PC-9 (cell line): ENCODE data around the gene NECAB3. TPM values are rescaled to one million over a fixed set of nuclear protein-coding genes. Genes with fewer than 3 reads are reported as not detected.

ENCODE experiments used
- BruUV-seq: library from RNA; stranded (reverse); fragments of 400-500 nt; replicated peaks from 2 replicates; lab custom pipeline; 2021; lab: Mats Ljungman, UMichigan
- CTCF ChIA-PET: fragments of 300-600 bp; sonication (Branson Sonifier 250); formaldehyde crosslinking; loops from one replicate; lab custom pipeline; 2022; ENCODE audit warnings: antibody characterized with exemption; lab: Charles Lee
- POLR2A ChIA-PET: fragments of 300-600 bp; sonication (Branson Sonifier 250); formaldehyde crosslinking; loops from one replicate; lab custom pipeline; 2022; ENCODE audit warnings: antibody characterized with exemption; ENCODE audit not compliant: unreplicated experiment; lab: Charles Lee
- DNase-seq, 2 experiments: peaks; one replicate each; pipeline versions ENCODE4 v3.0.0 to v3.0.0-alpha.2; 2015 to 2022; ENCODE audit warnings: mixed read lengths in 1 of 2
- H2AFZ ChIP-seq: fragments of 200-600 bp; sonication (generic); 2 replicates; pipeline ENCODE4 v1.8.1; 2017; ENCODE audit warnings: antibody characterized with exemption
- H3F3A ChIP-seq: fragments of 200-600 bp; sonication (generic); 2 replicates; pipeline ENCODE4 v1.8.1; 2017; ENCODE audit warnings: antibody characterized with exemption, mild to moderate bottlenecking, low read depth; ENCODE audit not compliant: insufficient read depth
- H3K27ac ChIP-seq: fragments of 200-600 bp; sonication (generic); 2 replicates; pipeline ENCODE4 v1.6.1; 2016; ENCODE audit warnings: mixed run types
- H3K27me3 ChIP-seq: fragments of 200-600 bp; sonication (generic); 2 replicates; pipeline ENCODE4 v1.6.1; 2016; ENCODE audit warnings: low read depth, mixed run types; ENCODE audit not compliant: insufficient read depth
- H3K36me3 ChIP-seq: fragments of 200-600 bp; sonication (generic); 2 replicates; pipeline ENCODE4 v1.6.1; 2016; ENCODE audit warnings: low read depth, mixed run types
- H3K4me1 ChIP-seq: fragments of 200-600 bp; sonication (generic); replicated peaks from 2 replicates; pipeline ENCODE4 v1.6.1; 2016; ENCODE audit warnings: mixed run types; ENCODE audit not compliant: insufficient read depth
- H3K4me2 ChIP-seq: fragments of 200-600 bp; sonication (generic); 2 replicates; pipeline ENCODE4 v1.6.1; 2017; ENCODE audit warnings: mixed run types
- H3K4me3 ChIP-seq: fragments of 200-600 bp; sonication (generic); 2 replicates; pipeline ENCODE4 v1.6.1; 2016; ENCODE audit warnings: mixed run types
- H3K79me2 ChIP-seq: fragments of 200-600 bp; sonication (generic); 2 replicates; pipeline ENCODE4 v1.6.1; 2017; ENCODE audit warnings: low read depth, mixed run types
- H3K9me2 ChIP-seq: fragments of 200-600 bp; sonication (generic); 2 replicates; pipeline ENCODE4 v1.8.1; 2017; ENCODE audit warnings: mild to moderate bottlenecking; ENCODE audit not compliant: insufficient read depth
- H3K9me3 ChIP-seq: fragments of 200-600 bp; sonication (generic); 2 replicates; pipeline ENCODE4 v1.8.1; 2016; ENCODE audit warnings: low read depth; ENCODE audit not compliant: insufficient read depth
- H4K20me1 ChIP-seq: fragments of 200-600 bp; sonication (generic); 2 replicates; pipeline ENCODE4 v1.8.1; 2017; ENCODE audit not compliant: insufficient read depth
- CTCF ChIP-seq: fragments of 200-600 bp; sonication (generic); conservative IDR thresholded peaks from 2 replicates; pipeline ENCODE4 v1.6.1; 2017; ENCODE audit warnings: mixed run types, antibody characterized with exemption, mild to moderate bottlenecking, moderate library complexity
- EZH2 ChIP-seq: fragments of 200-600 bp; sonication (generic); IDR thresholded peaks from 2 replicates; pipeline ENCODE4 v1.8.0; 2017; ENCODE audit warnings: antibody characterized with exemption, low read depth
- intact Hi-C: fragments of 100-400 bp; cut with micrococcal nuclease; formaldehyde crosslinking; loops from one replicate; pipeline ENCODE4 v1.10.0; 2022; ENCODE audit not compliant: unreplicated experiment
- total RNA-seq: library from RNA; stranded (reverse); gene quantifications from 2 replicates; pipeline ENCODE4 v1.2.3, GENCODE V29; 2021

NECAB3 gene
- total RNA-seq, 1 experiment from 2014 or later, result 72.1 TPM

GRCh38 chr20:33688938-33689424, 14.8 kb upstream of the NECAB3 start:
- ChIA-PET POLR2A (no interaction called here), CTCF (no interaction called here)
- Histone ChIP-seq H3F3A (peaks cover 16% of the 10 kb centered on the region; the same call in 1 of the 2 replicates), H3K4me3 (no peak overlapping the region), H2AFZ (no peak overlapping the region), H3K36me3 (no peaks in the 10 kb centered on the region), H3K79me2 (peaks cover 16% of the 10 kb centered on the region), H3K4me2 (no peak overlapping the region), H3K9me3 (no peaks in the 10 kb centered on the region), H3K9me2 (no peaks in the 10 kb centered on the region), H3K27ac (no peak overlapping the region), H4K20me1 (no peaks in the 10 kb centered on the region), H3K27me3 (no peaks in the 10 kb centered on the region), H3K4me1 (peaks cover 30% of the 10 kb centered on the region)
- DNase-seq, result peak in 1 of 2 experiments; percentile 17
- BruUV-seq, result no TSS peak
- TF ChIP-seq EZH2 (no peak), CTCF (no peak)
- intact Hi-C loops, result no loop called here

- TF ChIP-seq EZH2, result no peak
- TF ChIP-seq CTCF, result no peak
- no TSS peak for BruUV-seq
- ChIA-PET CTCF (no interaction called here), POLR2A (no interaction called here)
- Histone ChIP-seq H4K20me1 (no peaks in the 10 kb centered on the region), H3K36me3 (no peaks in the 10 kb centered on the region), H3F3A (peaks cover 16% of the 10 kb centered on the region; the same call in 1 of the 2 replicates), H3K4me2 (no peak overlapping the region), H3K79me2 (peaks cover 19% of the 10 kb centered on the region), H3K9me2 (no peaks in the 10 kb centered on the region), H2AFZ (no peak overlapping the region), H3K27me3 (no peaks in the 10 kb centered on the region), H3K9me3 (no peaks in the 10 kb centered on the region), H3K4me1 (peaks cover 33% of the 10 kb centered on the region), H3K27ac (no peak overlapping the region), H3K4me3 (no peak overlapping the region)
- DNase-seq, result peak in 1 of 2 experiments; percentile 1
- intact Hi-C loops, result no loop called here
Measured at GRCh38 chr20:33687993-33688937, 14.0 kb upstream of the NECAB3 start.

GRCh38 chr20:33687370-33687915, 13.2 kb upstream of the NECAB3 start:
- POLR2A ChIA-PET, result interaction anchor here (0.5 kb wide), 1 partner anchor 703 kb away, joined by 3 read pairs; no protein-coding TSS in a partner anchor
- H3K27ac ChIP-seq, result no peak overlapping the region
- peaks cover 16% of the 10 kb centered on the region; the same call in 1 of the 2 replicates for H3F3A ChIP-seq
- no peak overlapping the region; the same call in 1 of the 2 replicates for H3K4me2 ChIP-seq
- H4K20me1 ChIP-seq, result no peaks in the 10 kb centered on the region
- no peaks in the 10 kb centered on the region for H3K9me3 ChIP-seq
- TF ChIP-seq EZH2 (no peak), CTCF (no peak)
- CTCF ChIA-PET, result no interaction called here
- H3K27me3 ChIP-seq, result no peaks in the 10 kb centered on the region
- peaks cover 27% of the 10 kb centered on the region for H3K79me2 ChIP-seq
- H3K36me3 ChIP-seq, result no peaks in the 10 kb centered on the region
- H3K4me3 ChIP-seq, result no peak overlapping the region
- intact Hi-C loops, result no loop called here
- peak in 1 of 2 experiments; percentile 17 for DNase-seq
- H2AFZ ChIP-seq, result no peak overlapping the region
- peaks cover 33% of the 10 kb centered on the region for H3K4me1 ChIP-seq
- no TSS peak for BruUV-seq
- H3K9me2 ChIP-seq, result no peaks in the 10 kb centered on the region
